ENCODE results near the gene VGLL4. TPM values are rescaled to one million over a fixed set of nuclear protein-coding genes. Genes with fewer than 3 reads are reported as not detected.
"Not testable (repeated sequence)": the region's sequence is repeated elsewhere in the genome, so short reads cannot be mapped to it uniquely, and the experiment has no call there.

Gene VGLL4
- polyA plus RNA-seq, 4 donors: 101 to 123 (median 118) TPM

DNA sequence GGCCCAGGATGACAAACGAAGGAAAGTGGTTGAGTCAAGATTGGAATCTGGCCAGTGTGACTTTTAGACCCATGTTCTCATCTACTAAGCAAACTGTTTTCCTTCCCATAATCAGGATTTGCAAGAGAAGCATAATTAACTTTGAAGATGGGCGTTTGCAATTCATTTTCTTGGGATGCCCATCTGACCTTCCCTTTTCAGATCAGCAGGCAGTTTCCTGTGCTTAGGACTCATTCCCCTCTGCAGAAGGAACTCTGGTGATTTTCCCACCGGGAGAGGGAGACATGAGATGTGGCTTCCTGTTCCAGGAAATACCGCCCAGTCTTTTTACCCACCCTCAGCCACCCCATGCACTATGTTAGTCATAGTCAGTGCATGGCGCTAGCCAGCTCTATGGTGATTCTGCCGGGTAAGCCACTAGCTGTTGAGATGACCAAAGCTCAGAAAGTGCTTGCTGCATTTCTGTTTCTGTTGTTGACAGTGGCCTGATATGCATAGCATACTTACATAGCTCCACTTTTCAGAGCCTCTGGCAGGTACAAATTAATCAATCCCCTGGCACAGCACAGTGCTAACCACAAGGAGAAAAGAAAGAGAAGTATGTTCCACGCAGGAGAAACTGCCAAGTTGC lies 129.4 kb downstream of the VGLL4 start:
- DNase-seq (ENCODE audit: low read depth in 4 of 4, low spot score in 2 of 4): no peak

DNA sequence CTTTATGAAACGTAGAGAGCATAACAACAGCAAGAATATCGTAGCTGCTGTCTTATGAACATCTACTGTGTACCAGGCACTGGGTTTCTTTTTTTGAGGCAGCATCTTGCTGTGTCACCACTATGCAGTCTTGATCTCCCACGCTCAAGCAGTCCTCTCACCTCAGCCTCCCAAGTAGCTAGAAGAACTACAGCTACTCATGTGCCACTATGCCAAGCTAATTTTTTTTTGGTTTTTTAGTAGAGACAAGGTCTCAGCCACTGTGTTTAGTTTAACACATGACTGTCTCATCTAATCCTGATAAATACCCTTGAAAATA lies 129.9 kb downstream of the VGLL4 start:
- no peak for DNase-seq (ENCODE audit: low read depth in 4 of 4, low spot score in 2 of 4)

DNA sequence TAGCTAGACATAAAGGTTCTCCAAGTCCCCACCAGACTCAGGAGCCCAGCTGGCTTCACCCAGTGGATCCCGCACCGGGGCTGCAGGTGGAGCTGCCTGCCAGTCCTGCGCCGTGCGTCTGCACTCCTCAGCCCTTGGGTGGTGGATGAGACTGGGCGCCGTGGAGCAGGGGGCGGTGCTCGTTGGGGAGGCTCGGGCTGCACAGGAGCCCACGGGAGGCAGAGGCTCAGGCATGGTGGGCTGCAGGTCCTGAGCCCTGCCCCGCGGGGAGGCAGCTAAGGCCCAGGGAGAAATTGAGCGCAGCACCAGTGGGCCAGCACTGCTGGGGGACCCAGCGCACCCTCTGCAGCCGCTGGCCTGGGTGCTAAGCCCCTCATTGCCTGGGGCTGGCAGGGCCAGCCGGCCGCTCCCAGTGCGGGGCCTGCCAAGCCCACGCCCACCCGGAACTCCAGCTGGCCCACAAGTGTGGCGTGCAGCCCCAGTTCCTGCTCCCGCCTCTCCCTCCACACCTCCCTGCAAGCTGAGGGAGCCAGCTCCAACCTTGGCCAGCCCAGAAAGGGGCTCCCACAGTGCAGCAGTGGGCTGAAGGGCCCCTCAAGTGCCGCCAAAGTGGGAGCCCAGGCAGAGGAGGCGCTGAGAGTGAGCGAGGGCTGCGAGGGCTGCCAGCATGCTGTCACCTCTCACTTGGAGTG lies 130.4 kb downstream of the VGLL4 start:
- DNase-seq (ENCODE audit: low read depth in 4 of 4, low spot score in 2 of 4): not testable (repeated sequence)

DNA sequence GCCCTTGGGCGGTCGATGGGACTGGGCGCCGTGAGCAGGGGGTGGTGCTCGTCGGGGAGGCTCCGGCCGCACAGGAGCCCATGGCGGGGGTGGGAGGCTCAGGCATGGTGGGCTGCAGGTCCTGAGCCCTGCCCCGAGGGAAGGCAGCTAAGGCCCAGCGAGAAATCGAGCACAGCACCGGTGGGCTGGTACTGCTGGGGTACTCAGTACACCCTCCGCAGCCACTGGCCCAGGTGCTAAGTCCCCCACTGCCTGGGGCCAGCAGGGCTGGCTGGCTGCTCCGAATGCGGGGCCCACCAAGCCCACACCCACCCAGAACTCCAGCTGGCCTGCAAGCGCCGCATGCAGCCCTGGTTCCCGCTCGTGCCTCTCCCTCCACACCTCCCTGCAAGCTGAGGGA lies 132.1 kb downstream of the VGLL4 start:
- DNase-seq (ENCODE audit: low read depth in 4 of 4, low spot score in 2 of 4): not testable (repeated sequence)

DNA sequence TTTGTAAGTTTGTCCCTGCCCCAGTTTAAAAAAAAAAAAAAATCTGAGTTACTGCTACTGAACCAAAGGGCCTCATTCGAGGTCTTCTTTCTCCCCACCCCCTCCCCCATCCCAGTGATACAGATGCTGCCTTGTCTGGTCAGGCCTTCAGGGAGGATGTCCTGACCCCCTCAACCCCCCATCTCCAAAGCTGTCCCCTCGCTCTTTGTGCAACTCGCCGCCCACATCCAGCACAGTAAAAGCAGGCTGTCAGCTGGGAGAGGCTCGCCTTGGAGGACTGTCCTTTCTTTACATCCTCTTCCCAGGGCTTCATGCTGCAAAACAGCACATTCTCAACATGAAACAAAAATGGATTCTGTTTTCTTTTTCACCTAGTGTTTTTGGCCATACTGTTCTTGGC lies 133.4 kb downstream of the VGLL4 start:
- DNase-seq (ENCODE audit: low read depth in 4 of 4, low spot score in 2 of 4): no peak

DNA sequence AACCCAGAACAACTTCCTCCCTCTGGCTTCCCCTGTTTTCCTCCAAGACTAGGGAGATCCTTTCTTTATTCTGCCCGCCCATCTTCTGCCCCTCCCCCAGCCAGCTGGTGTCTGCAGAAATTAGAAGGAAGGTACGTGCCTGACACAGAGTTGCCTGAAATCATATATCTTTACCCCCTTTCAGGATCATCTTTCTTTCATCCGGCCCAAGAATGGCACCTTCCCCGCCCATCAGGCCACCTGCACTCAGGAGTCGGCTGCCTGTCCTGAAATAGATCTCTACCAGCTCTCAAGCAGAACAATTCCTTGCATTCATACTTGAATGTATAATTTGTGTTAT lies 133.7 kb downstream of the VGLL4 start:
- no peak for DNase-seq (ENCODE audit: low read depth in 4 of 4, low spot score in 2 of 4)

DNA sequence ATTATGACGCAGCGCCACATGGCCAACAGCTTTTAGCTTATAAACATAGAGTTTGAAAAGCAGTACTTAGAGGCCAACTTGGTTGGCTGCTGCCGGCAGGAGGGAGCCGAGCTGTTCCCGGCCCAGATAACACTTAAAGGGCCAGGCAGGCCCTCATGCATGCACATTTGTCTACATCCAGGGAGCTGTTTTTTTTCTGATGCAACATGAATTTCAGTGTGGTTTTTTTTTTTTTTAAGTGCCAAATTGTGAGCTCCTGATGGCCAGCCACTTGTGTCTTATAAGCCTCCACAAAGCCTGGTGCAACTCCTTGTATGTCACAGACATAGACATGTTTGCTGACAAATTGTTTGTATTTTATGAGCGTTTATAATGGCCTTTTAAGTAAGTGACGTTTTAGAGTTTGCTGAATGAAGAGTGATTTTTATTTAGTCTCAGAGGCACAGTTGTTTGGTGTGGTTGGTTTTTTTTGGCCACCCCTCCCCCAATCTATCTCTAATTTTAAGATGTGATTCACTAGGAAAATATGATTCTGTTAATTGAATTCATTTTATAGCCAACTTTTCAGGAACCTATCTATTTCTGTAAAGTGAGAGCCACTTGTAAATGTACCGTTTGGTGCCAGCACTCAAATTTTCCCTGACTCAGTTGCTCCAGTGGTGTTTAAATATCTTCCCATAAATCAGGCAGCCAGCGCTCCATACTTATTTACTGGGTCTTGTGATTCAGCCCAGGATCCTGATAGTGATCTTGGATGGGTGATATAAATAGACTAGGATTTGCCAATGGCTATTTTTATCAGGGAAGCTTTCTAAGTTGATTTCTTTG lies 134.3 kb downstream of the VGLL4 start:
- no peak for DNase-seq (ENCODE audit: low read depth in 4 of 4, low spot score in 2 of 4)

DNA sequence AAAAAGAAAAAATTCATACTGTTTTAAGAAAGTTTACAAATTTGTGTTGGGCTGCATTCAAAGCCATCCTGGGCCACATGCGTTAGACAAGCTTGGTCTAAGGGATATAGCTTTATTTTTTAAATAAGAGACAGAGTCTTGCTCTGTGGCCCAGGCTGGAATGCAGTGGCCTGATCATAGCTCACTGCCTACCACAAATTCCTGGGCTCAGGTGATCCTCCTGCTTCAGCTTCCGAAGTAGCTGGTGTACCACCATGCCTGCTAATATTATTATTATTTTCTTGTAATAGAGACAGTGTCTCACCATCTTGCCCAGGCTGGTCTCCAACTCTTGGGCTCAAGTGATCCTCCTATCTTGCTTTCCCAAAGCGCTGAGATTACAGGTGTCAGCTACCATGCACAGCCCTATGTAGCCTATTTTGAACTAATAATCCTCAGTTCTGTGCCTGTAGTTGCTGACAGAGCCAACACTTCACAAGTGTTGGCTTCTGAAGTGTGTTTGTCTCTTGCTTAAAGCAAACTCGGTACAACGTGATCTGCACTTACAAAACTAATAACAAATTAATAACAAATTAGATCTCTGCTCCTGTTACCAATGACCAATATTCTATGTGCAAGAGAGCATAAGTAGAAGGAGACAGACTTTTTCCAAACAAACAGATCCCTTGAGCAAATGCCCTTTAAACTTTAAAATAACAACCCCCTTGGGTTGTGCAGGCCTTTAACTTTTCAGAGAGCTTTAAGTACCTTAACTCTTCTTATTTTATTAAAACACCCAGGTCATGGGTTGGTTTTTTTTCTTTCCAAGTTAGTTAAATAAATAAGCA lies 135.2 kb downstream of the VGLL4 start:
- DNase-seq (ENCODE audit: low read depth in 4 of 4, low spot score in 2 of 4): no peak

DNA sequence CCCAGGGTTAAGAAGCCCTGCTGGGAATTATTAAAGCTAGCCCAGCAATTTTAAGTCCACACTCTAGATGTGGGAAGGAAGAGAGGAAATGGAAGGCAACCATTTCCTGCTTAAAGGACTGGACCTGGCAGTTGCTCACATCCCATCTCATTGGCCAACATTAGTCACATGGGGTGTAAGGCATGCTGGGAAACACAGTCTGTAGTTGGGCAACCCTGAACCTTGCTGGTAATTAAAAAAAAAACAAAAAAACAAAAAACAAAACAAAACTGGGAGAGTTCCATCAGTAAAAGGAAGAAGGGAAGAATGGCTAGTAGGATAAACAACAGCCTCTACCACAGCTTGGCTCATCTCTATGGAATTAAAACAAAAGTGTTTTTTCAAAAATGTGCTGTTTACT lies 136.0 kb downstream of the VGLL4 start:
- DNase-seq (ENCODE audit: low read depth in 4 of 4, low spot score in 2 of 4): no peak

Other genes with a start within 250 kb of the VGLL4 start
- 10 to 100 TPM; 15.5 to 26.3 (median 19.2) TPM for gene TAMM41, start 203.0 kb upstream of the VGLL4 start, polyA plus RNA-seq (ENCODE audit: insufficient read length in 4 of 4)

Measured in left renal cortex interstitium (tissue), 4 donors.